Neural progenitor cell (in vitro differentiated cells): Measurements from ENCODE around the gene CD40. TPM values are rescaled to one million over a fixed set of nuclear protein-coding genes. Genes with fewer than 3 reads are reported as not detected.

Source experiments
- DNase-seq: peaks from one replicate; pipeline ENCODE4 v3.0.0-alpha.2; 2016; ENCODE audit warnings: low spot score
- H2AFZ ChIP-seq: fragments of 200-600 bp; sonication (generic); replicated peaks from 2 replicates; pipeline ENCODE4 v1.6.1; 2016; ENCODE audit warnings: antibody characterized with exemption
- H3F3A ChIP-seq: fragments of 200-600 bp; sonication (generic); 2 replicates; pipeline ENCODE4 v1.6.1; 2016; ENCODE audit warnings: antibody characterized with exemption, low read depth
- H3K27ac ChIP-seq: fragments of 200-600 bp; sonication (generic); 2 replicates; pipeline ENCODE4 v1.5.1; 2016; ENCODE audit warnings: mild to moderate bottlenecking
- H3K27me3 ChIP-seq: fragments of 200-600 bp; sonication (generic); 2 replicates; pipeline ENCODE4 v1.6.1; 2016; ENCODE audit warnings: mild to moderate bottlenecking, moderate library complexity
- H3K36me3 ChIP-seq: fragments of 200-600 bp; sonication (generic); 2 replicates; pipeline ENCODE4 v1.5.1; 2016
- H3K4me1 ChIP-seq: fragments of 200-600 bp; sonication (generic); 2 replicates; pipeline ENCODE4 v1.6.1; 2016; ENCODE audit warnings: mixed run types
- H3K4me2 ChIP-seq: fragments of 200-600 bp; sonication (generic); 2 replicates; pipeline ENCODE4 v1.6.1; 2016
- H3K4me3 ChIP-seq: fragments of 200-600 bp; sonication (generic); 2 replicates; pipeline ENCODE4 v1.5.1; 2016
- H3K79me2 ChIP-seq: fragments of 200-600 bp; sonication (generic); 2 replicates; pipeline ENCODE4 v1.6.1; 2016; ENCODE audit warnings: low read depth
- H3K9ac ChIP-seq: fragments of 200-600 bp; sonication (generic); 2 replicates; pipeline ENCODE4 v1.6.1; 2016
- H3K9me3 ChIP-seq: fragments of 200-600 bp; sonication (generic); 2 replicates; pipeline ENCODE4 v1.5.1; 2016; ENCODE audit warnings: low read depth
- H4K20me1 ChIP-seq: fragments of 200-600 bp; sonication (generic); 2 replicates; pipeline ENCODE4 v1.6.1; 2016; ENCODE audit warnings: low read depth
- H3K27ac Mint-ChIP-seq: 3 replicates; pipeline ENCODE4 v1.8.0; 2021; ENCODE audit warnings: mixed read lengths
- H3K27me3 Mint-ChIP-seq: 2 replicates; pipeline ENCODE4 v1.8.0; 2022; ENCODE audit warnings: low read depth, mild to moderate bottlenecking, inconsistent platforms, moderate library complexity, mixed read lengths; ENCODE audit not compliant: insufficient read depth
- H3K36me3 Mint-ChIP-seq: 3 replicates; pipeline ENCODE4 v1.8.0; 2021; ENCODE audit warnings: mixed read lengths
- H3K4me1 Mint-ChIP-seq: 3 replicates; pipeline ENCODE4 v1.8.0; 2021; ENCODE audit warnings: mixed read lengths
- H3K4me3 Mint-ChIP-seq: 3 replicates; pipeline ENCODE4 v1.8.0; 2021; ENCODE audit warnings: mild to moderate bottlenecking, moderate library complexity, mixed read lengths
- H3K9me3 Mint-ChIP-seq: 3 replicates; pipeline ENCODE4 v1.8.0; 2020; ENCODE audit warnings: mixed read lengths
- EZH2 ChIP-seq: fragments of 200-600 bp; sonication (generic); IDR thresholded peaks from 2 replicates; pipeline ENCODE4 v1.6.1; 2017; ENCODE audit warnings: antibody characterized with exemption, mild to moderate bottlenecking, moderate library complexity
- EZH2phosphoT487 ChIP-seq: fragments of 200-600 bp; sonication (generic); IDR thresholded peaks from 2 replicates; pipeline ENCODE4 v1.6.1; 2017; ENCODE audit warnings: antibody characterized with exemption
- total RNA-seq: library from RNA; depleted of rRNA; stranded (reverse); fragments of >200 nt; gene quantifications from 2 replicates; pipeline ENCODE4 v1.2.3, GENCODE V29; 2015; ENCODE audit warnings: low replicate concordance
- TF ChIP-seq, protein P1 (sequence below): fragments of 200-600 bp; sonication (generic); IDR thresholded peaks from 2 replicates; pipeline ENCODE4 v1.5.1; 2017; ENCODE audit warnings: antibody characterized with exemption, mild to moderate bottlenecking

The CD40 gene
- total RNA-seq, 1 donor from 2014 or later = 11.0 TPM

- no peak overlapping the region for H3K4me3 Mint-ChIP-seq
- H3K27ac Mint-ChIP-seq = no peak overlapping the region
- Histone ChIP-seq H3K36me3 (no peaks in the 10 kb centered on the region), H2AFZ (no peak overlapping the region), H3K79me2 (no peaks in the 10 kb centered on the region), H3K4me2 (no peak overlapping the region), H3F3A (peaks cover 4% of the 10 kb centered on the region), H3K4me3 (no peak overlapping the region), H4K20me1 (no peaks in the 10 kb centered on the region), H3K27me3 (no peaks in the 10 kb centered on the region), H3K9me3 (no peaks in the 10 kb centered on the region), H3K9ac (no peak overlapping the region), H3K4me1 (peaks cover 13% of the 10 kb centered on the region), H3K27ac (no peak overlapping the region)
- DNase-seq = no peak
- peaks cover 17% of the 10 kb centered on the region for H3K27me3 Mint-ChIP-seq
- no peaks in the 10 kb centered on the region for H3K36me3 Mint-ChIP-seq
- no peaks in the 10 kb centered on the region for H3K9me3 Mint-ChIP-seq
- H3K4me1 Mint-ChIP-seq = peaks cover 12% of the 10 kb centered on the region
- no peak for TF ChIP-seq EZH2
- TF ChIP-seq, protein P1, sequence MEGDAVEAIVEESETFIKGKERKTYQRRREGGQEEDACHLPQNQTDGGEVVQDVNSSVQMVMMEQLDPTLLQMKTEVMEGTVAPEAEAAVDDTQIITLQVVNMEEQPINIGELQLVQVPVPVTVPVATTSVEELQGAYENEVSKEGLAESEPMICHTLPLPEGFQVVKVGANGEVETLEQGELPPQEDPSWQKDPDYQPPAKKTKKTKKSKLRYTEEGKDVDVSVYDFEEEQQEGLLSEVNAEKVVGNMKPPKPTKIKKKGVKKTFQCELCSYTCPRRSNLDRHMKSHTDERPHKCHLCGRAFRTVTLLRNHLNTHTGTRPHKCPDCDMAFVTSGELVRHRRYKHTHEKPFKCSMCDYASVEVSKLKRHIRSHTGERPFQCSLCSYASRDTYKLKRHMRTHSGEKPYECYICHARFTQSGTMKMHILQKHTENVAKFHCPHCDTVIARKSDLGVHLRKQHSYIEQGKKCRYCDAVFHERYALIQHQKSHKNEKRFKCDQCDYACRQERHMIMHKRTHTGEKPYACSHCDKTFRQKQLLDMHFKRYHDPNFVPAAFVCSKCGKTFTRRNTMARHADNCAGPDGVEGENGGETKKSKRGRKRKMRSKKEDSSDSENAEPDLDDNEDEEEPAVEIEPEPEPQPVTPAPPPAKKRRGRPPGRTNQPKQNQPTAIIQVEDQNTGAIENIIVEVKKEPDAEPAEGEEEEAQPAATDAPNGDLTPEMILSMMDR = no peak
- TF ChIP-seq EZH2phosphoT487 = no peak
Measured at GRCh38 chr20:46152824-46153586, 34.9 kb downstream of the CD40 start.

DNA sequence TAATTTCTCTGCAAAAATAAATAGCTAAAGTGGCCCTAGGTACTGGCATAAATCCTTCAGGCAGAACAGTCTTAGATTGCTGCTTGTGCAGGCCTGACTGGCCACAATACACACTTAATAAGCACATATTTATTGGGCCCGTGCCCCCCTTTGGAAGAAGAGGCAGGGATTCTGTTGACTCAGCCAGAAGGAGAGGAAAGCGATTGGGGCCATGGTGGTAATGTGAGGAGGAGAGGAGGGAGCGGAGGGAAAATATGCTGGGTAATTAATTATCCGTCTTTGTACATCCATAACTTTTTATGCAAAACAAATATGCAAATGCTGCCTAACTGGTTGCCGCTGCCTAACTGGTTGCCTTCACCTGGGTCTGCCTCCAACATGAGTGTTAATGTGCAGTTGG is 36.2 kb downstream of the CD40 start:
- Mint-ChIP-seq H3K27ac (no peak overlapping the region), H3K27me3 (peaks cover 18% of the 10 kb centered on the region), H3K4me1 (peaks cover 18% of the 10 kb centered on the region), H3K36me3 (no peaks in the 10 kb centered on the region), H3K9me3 (no peaks in the 10 kb centered on the region), H3K4me3 (no peak overlapping the region)
- Histone ChIP-seq H3K79me2 (no peaks in the 10 kb centered on the region), H3F3A (peaks cover 4% of the 10 kb centered on the region), H3K4me3 (no peak overlapping the region), H3K36me3 (no peaks in the 10 kb centered on the region), H2AFZ (no peak overlapping the region), H3K27ac (no peak overlapping the region), H3K9me3 (no peaks in the 10 kb centered on the region), H4K20me1 (no peaks in the 10 kb centered on the region), H3K27me3 (no peaks in the 10 kb centered on the region), H3K4me2 (no peak overlapping the region), H3K9ac (no peak overlapping the region), H3K4me1 (peaks cover 20% of the 10 kb centered on the region)
- TF ChIP-seq, protein P1 = no peak
- DNase-seq = no peak

GRCh38 chr20:46154796-46155195 is 36.7 kb downstream of the CD40 start:
- Histone ChIP-seq H3K4me2 (no peak overlapping the region), H3K27me3 (no peaks in the 10 kb centered on the region), H3K4me1 (peaks cover 20% of the 10 kb centered on the region), H3F3A (peaks cover 4% of the 10 kb centered on the region), H3K9me3 (no peaks in the 10 kb centered on the region), H4K20me1 (no peaks in the 10 kb centered on the region), H3K79me2 (no peaks in the 10 kb centered on the region), H3K36me3 (no peaks in the 10 kb centered on the region), H3K4me3 (no peak overlapping the region), H2AFZ (no peak overlapping the region), H3K27ac (no peak overlapping the region), H3K9ac (no peak overlapping the region)
- H3K27ac Mint-ChIP-seq = no peak overlapping the region
- DNase-seq = no peak
- no peaks in the 10 kb centered on the region for H3K36me3 Mint-ChIP-seq
- H3K4me1 Mint-ChIP-seq = peaks cover 19% of the 10 kb centered on the region
- no peaks in the 10 kb centered on the region for H3K9me3 Mint-ChIP-seq
- no peak for TF ChIP-seq EZH2
- TF ChIP-seq, protein P1 = no peak
- no peak for TF ChIP-seq EZH2phosphoT487
- H3K4me3 Mint-ChIP-seq = no peak overlapping the region
- peaks cover 18% of the 10 kb centered on the region for H3K27me3 Mint-ChIP-seq
